HEK293 (cell line): ENCODE results near the gene PFKM.
"Not testable (repeated sequence)": the region's sequence is repeated elsewhere in the genome, so short reads cannot be mapped to it uniquely, and the experiment has no call there.

Experiments used
- ZNF423 ChIP-seq: fragments of 450-650 bp; formaldehyde crosslinking; IDR thresholded peaks from 2 replicates; pipeline ENCODE4 v1.5.1; 2016; ENCODE audit warnings: missing biosample characterization, missing genetic modification characterization
- TF ChIP-seq, protein P1 (sequence below): fragments of 450-650 bp; formaldehyde crosslinking; IDR thresholded peaks from 2 replicates; pipeline ENCODE4 v1.5.1; 2016; ENCODE audit warnings: missing biosample characterization, missing genetic modification characterization

DNA sequence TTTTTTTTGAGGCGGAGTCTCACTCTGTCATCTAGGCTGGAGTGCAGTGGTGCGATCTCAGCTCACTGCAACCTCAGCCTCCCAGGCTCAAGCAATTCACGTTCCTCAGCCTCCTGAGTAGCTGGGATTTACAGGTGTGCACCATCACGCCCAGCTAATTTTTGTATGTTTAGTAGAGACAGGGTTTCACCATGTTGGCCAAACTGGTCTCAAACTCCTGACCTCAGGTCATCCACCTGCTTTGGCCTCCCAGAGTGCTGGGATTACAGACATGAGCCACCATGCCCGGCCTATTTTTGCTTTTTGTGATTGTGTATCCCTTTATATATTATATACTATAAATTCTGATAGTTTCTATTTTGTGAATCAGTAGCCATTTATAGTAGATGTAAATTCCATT, 36.6 kb downstream of the PFKM start:
- not testable (repeated sequence) for TF ChIP-seq ZNF423 (tag by site-specific recombination)
- TF ChIP-seq, protein P1, sequence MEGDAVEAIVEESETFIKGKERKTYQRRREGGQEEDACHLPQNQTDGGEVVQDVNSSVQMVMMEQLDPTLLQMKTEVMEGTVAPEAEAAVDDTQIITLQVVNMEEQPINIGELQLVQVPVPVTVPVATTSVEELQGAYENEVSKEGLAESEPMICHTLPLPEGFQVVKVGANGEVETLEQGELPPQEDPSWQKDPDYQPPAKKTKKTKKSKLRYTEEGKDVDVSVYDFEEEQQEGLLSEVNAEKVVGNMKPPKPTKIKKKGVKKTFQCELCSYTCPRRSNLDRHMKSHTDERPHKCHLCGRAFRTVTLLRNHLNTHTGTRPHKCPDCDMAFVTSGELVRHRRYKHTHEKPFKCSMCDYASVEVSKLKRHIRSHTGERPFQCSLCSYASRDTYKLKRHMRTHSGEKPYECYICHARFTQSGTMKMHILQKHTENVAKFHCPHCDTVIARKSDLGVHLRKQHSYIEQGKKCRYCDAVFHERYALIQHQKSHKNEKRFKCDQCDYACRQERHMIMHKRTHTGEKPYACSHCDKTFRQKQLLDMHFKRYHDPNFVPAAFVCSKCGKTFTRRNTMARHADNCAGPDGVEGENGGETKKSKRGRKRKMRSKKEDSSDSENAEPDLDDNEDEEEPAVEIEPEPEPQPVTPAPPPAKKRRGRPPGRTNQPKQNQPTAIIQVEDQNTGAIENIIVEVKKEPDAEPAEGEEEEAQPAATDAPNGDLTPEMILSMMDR (tag by site-specific recombination) = not testable (repeated sequence)
